HEK293 (cell line): ENCODE data around the gene CCDC88C.

Source experiments
- CTCF ChIA-PET: fragments of 350-600 bp; formaldehyde crosslinking; extraction: SDS; loops from one replicate; lab custom pipeline; 2021; ENCODE audit warnings: antibody characterized with exemption; lab: Yijun Ruan, JAX
- POLR2A ChIA-PET: fragments of 300-600 bp; formaldehyde crosslinking; extraction: SDS; loops from one replicate; lab custom pipeline; 2020; ENCODE audit warnings: antibody characterized with exemption, inconsistent platforms; lab: Yijun Ruan, JAX
- H3K27ac ChIP-seq: fragments of 200-500 bp; sonication (Bioruptor generic); 2 replicates; pipeline ENCODE4 v1.5.1; 2014; ENCODE audit warnings: low read depth, low read length, control low read depth, inconsistent platforms; ENCODE audit errors: extremely low read depth
- H3K36me3 ChIP-seq, 2 experiments: fragments of 200-500 bp in 1 of 2; sonication (Bioruptor generic) in 1 of 2; 1 replicate in 1 of 2; 2 replicates in 1 of 2; pipeline ENCODE4 v1.5.1; 2014 to 2017; ENCODE audit warnings: inconsistent platforms in 2 of 2, low read length in 2 of 2; ENCODE audit not compliant: control insufficient read depth in 2 of 2, insufficient read depth in 1 of 2
- H3K4me1 ChIP-seq: fragments of 200-500 bp; sonication (Bioruptor generic); 2 replicates; pipeline ENCODE4 v1.5.1; 2014; ENCODE audit warnings: mild to moderate bottlenecking, low read length, inconsistent platforms; ENCODE audit not compliant: control insufficient read depth, insufficient read depth
- H3K4me3 ChIP-seq: 2 replicates; pipeline ENCODE4 v1.5.1; 2011; ENCODE audit warnings: low read depth, mild to moderate bottlenecking, control low read depth, low read length, moderate library complexity
- H3K9me3 ChIP-seq: fragments of 200-500 bp; sonication (Bioruptor generic); 2 replicates; pipeline ENCODE4 v1.5.1; 2014; ENCODE audit warnings: low read depth, low read length, inconsistent platforms; ENCODE audit not compliant: control insufficient read depth, insufficient read depth
- BCL11B ChIP-seq: fragments of 450-650 bp; formaldehyde crosslinking; IDR thresholded peaks from 2 replicates; pipeline ENCODE4 v1.5.1; 2016; ENCODE audit warnings: low read depth, missing biosample characterization, missing genetic modification characterization
- GLI2 ChIP-seq: fragments of 450-650 bp; formaldehyde crosslinking; IDR thresholded peaks from 2 replicates; pipeline ENCODE4; 2017; ENCODE audit warnings: missing biosample characterization, missing genetic modification characterization, low read depth, borderline replicate concordance
- GLIS1 ChIP-seq: fragments of 450-650 bp; formaldehyde crosslinking; IDR thresholded peaks from 2 replicates; pipeline ENCODE4 v1.5.1; 2016; ENCODE audit warnings: missing biosample characterization, missing genetic modification characterization
- KLF16 ChIP-seq: fragments of 450-650 bp; formaldehyde crosslinking; IDR thresholded peaks from 2 replicates; pipeline ENCODE4 v1.5.1; 2017; ENCODE audit warnings: missing biosample characterization, missing genetic modification characterization
- PRDM1 ChIP-seq: fragments of 450-650 bp; formaldehyde crosslinking; IDR thresholded peaks from 2 replicates; pipeline ENCODE4; 2016; ENCODE audit warnings: missing biosample characterization, missing genetic modification characterization
- RBAK ChIP-seq: fragments of 450-650 bp; formaldehyde crosslinking; IDR thresholded peaks from 2 replicates; pipeline ENCODE4 v1.5.1; 2016; ENCODE audit warnings: missing biosample characterization, missing genetic modification characterization
- SCRT2 ChIP-seq: fragments of 450-650 bp; formaldehyde crosslinking; IDR thresholded peaks from 2 replicates; pipeline ENCODE4 v1.5.1; 2016; ENCODE audit warnings: missing biosample characterization, missing genetic modification characterization
- ZBTB1 ChIP-seq: fragments of 450-650 bp; formaldehyde crosslinking; IDR thresholded peaks from 2 replicates; pipeline ENCODE4 v1.5.1; 2016; ENCODE audit warnings: missing biosample characterization, missing genetic modification characterization
- ZBTB10 ChIP-seq: fragments of 450-650 bp; formaldehyde crosslinking; IDR thresholded peaks from 2 replicates; pipeline ENCODE4 v1.5.1; 2016; ENCODE audit warnings: missing biosample characterization, missing genetic modification characterization
- ZBTB21 ChIP-seq: fragments of 450-650 bp; formaldehyde crosslinking; IDR thresholded peaks from 2 replicates; pipeline ENCODE4 v1.5.1; 2017; ENCODE audit warnings: missing biosample characterization, missing genetic modification characterization
- ZIC2 ChIP-seq: fragments of 450-650 bp; formaldehyde crosslinking; IDR thresholded peaks from 2 replicates; pipeline ENCODE4 v1.5.1; 2016; ENCODE audit warnings: missing biosample characterization, missing genetic modification characterization
- ZNF112 ChIP-seq: fragments of 450-650 bp; formaldehyde crosslinking; IDR thresholded peaks from 2 replicates; pipeline ENCODE4 v1.5.0; 2017; ENCODE audit warnings: missing biosample characterization, missing genetic modification characterization
- ZNF24 ChIP-seq: fragments of 450-650 bp; formaldehyde crosslinking; IDR thresholded peaks from 2 replicates; pipeline ENCODE4 v1.5.1; 2016; ENCODE audit warnings: missing biosample characterization, missing genetic modification characterization
- ZNF350 ChIP-seq: fragments of 450-650 bp; formaldehyde crosslinking; IDR thresholded peaks from 2 replicates; pipeline ENCODE4 v1.5.0; 2017; ENCODE audit warnings: missing biosample characterization, mild to moderate bottlenecking, missing genetic modification characterization
- ZNF670 ChIP-seq: fragments of 450-650 bp; formaldehyde crosslinking; IDR thresholded peaks from 2 replicates; pipeline ENCODE4 v1.5.1; 2016; ENCODE audit warnings: missing biosample characterization, missing genetic modification characterization, low read depth
- ZNF701 ChIP-seq: fragments of 450-650 bp; formaldehyde crosslinking; IDR thresholded peaks from 2 replicates; pipeline ENCODE4 v1.5.1; 2016; ENCODE audit warnings: missing biosample characterization, missing genetic modification characterization
- ZSCAN30 ChIP-seq: fragments of 450-650 bp; IDR thresholded peaks from 2 replicates; pipeline ENCODE4 v1.5.1; 2018; ENCODE audit warnings: missing biosample characterization, mild to moderate bottlenecking, missing genetic modification characterization, moderate library complexity
- ZXDB ChIP-seq: fragments of 450-650 bp; formaldehyde crosslinking; IDR thresholded peaks from 2 replicates; pipeline ENCODE4 v1.5.1; 2016; ENCODE audit warnings: missing biosample characterization, missing genetic modification characterization
- TF ChIP-seq, protein P1 (sequence below): fragments of 450-650 bp; formaldehyde crosslinking; IDR thresholded peaks from 2 replicates; pipeline ENCODE4 v1.5.1; 2017; ENCODE audit warnings: missing biosample characterization, missing genetic modification characterization
- TF ChIP-seq, protein P2 (sequence below): fragments of 450-650 bp; IDR thresholded peaks from 2 replicates; pipeline ENCODE4 v1.5.1; 2018; ENCODE audit warnings: missing biosample characterization, mild to moderate bottlenecking, missing genetic modification characterization
- TF ChIP-seq, protein P3 (sequence below): fragments of 450-650 bp; formaldehyde crosslinking; IDR thresholded peaks from 2 replicates; pipeline ENCODE4 v1.5.1; 2016; ENCODE audit warnings: missing biosample characterization, missing genetic modification characterization, borderline replicate concordance
- TF ChIP-seq, protein P4 (sequence below): IDR thresholded peaks from 2 replicates; pipeline ENCODE4 v1.6.1; 2011; ENCODE audit warnings: mild to moderate bottlenecking, low read depth, low read length, borderline replicate concordance
- TF ChIP-seq, protein P5 (sequence below): fragments of 450-650 bp; formaldehyde crosslinking; IDR thresholded peaks from 2 replicates; pipeline ENCODE4 v1.5.1; 2017; ENCODE audit warnings: missing biosample characterization, mild to moderate bottlenecking, missing genetic modification characterization, moderate library complexity
- TF ChIP-seq, protein P6 (sequence below): fragments of 450-650 bp; formaldehyde crosslinking; IDR thresholded peaks from 2 replicates; pipeline ENCODE4 v1.5.1; 2016; ENCODE audit warnings: missing biosample characterization, missing genetic modification characterization, low read depth

CCDC88C gene

GRCh38 chr14:91244501-91244901 lies 173.1 kb downstream of the CCDC88C start, which contains the start of gene GPR68:
TSS of gene GPR68 (minus strand) at chr14:91244704. CDS start at chr14:91235050, 9,654 bp downstream.
- Histone ChIP-seq H3K9me3 (no peaks in the 10 kb centered on the region), H3K36me3 (no peaks in the 10 kb centered on the region), H3K4me1 (no peaks in the 10 kb centered on the region), H3K4me3 (no peak within 1 kb of the TSS), H3K27ac (no peak within 1 kb of the TSS)
- POLR2A ChIA-PET = interaction anchor here (0.7 kb wide), 1 partner anchor 47 kb away, joined by 3 read pairs; no protein-coding TSS in a partner anchor
- CTCF ChIA-PET = interaction anchor here (0.6 to 1.2 kb wide), 3 partner anchors 8 to 89 kb away, joined by 3 to 6 read pairs (median 3); no protein-coding TSS in a partner anchor
- TF ChIP-seq, protein P1, sequence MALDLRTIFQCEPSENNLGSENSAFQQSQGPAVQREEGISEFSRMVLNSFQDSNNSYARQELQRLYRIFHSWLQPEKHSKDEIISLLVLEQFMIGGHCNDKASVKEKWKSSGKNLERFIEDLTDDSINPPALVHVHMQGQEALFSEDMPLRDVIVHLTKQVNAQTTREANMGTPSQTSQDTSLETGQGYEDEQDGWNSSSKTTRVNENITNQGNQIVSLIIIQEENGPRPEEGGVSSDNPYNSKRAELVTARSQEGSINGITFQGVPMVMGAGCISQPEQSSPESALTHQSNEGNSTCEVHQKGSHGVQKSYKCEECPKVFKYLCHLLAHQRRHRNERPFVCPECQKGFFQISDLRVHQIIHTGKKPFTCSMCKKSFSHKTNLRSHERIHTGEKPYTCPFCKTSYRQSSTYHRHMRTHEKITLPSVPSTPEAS = no peak
- TF ChIP-seq RBAK (tag by site-specific recombination) (no peak), ZNF24 (no peak), ZXDB (tag by site-specific recombination) (no peak), ZBTB1 (no peak), GLIS1 (peak; percentile 37; the same call in 1 of the 2 replicates), ZSCAN30 (no peak), ZIC2 (peak; percentile 93), ZNF350 (tag by site-specific recombination) (no peak), BCL11B (tag by site-specific recombination) (no peak)
- TF ChIP-seq, protein P2, sequence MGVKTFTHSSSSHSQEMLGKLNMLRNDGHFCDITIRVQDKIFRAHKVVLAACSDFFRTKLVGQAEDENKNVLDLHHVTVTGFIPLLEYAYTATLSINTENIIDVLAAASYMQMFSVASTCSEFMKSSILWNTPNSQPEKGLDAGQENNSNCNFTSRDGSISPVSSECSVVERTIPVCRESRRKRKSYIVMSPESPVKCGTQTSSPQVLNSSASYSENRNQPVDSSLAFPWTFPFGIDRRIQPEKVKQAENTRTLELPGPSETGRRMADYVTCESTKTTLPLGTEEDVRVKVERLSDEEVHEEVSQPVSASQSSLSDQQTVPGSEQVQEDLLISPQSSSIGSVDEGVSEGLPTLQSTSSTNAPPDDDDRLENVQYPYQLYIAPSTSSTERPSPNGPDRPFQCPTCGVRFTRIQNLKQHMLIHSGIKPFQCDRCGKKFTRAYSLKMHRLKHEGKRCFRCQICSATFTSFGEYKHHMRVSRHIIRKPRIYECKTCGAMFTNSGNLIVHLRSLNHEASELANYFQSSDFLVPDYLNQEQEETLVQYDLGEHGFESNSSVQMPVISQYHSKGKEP (tag by site-specific recombination) = no peak
- TF ChIP-seq, protein P3, sequence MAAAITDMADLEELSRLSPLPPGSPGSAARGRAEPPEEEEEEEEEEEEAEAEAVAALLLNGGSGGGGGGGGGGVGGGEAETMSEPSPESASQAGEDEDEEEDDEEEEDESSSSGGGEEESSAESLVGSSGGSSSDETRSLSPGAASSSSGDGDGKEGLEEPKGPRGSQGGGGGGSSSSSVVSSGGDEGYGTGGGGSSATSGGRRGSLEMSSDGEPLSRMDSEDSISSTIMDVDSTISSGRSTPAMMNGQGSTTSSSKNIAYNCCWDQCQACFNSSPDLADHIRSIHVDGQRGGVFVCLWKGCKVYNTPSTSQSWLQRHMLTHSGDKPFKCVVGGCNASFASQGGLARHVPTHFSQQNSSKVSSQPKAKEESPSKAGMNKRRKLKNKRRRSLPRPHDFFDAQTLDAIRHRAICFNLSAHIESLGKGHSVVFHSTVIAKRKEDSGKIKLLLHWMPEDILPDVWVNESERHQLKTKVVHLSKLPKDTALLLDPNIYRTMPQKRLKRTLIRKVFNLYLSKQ (tag by site-specific recombination) = no peak

DNA sequence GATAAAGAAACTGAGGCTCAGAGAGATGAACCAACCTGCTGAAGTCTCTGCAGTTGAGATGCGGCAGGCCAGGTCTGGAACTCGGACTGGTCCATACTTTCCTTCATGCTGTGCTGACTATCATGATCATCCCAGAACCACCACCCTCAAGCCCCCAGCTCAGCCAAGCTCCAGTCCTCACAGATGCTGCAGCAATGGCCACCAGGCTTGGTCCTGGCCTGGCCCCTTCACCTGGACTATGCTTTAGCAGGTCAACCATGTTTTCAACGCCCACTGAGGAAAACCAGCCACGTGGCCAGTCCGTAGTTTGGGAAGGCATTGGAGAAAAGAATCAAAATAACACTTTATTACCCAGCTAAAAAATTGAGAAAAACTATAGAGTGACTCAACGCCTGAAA lies 174.5 kb downstream of the CCDC88C start:
- POLR2A ChIA-PET = interaction anchor here (0.5 kb wide), 1 partner anchor 19 kb away, joined by 6 read pairs; no protein-coding TSS in a partner anchor
- H3K4me1 ChIP-seq = no peaks in the 10 kb centered on the region
- TF ChIP-seq, protein P4, sequence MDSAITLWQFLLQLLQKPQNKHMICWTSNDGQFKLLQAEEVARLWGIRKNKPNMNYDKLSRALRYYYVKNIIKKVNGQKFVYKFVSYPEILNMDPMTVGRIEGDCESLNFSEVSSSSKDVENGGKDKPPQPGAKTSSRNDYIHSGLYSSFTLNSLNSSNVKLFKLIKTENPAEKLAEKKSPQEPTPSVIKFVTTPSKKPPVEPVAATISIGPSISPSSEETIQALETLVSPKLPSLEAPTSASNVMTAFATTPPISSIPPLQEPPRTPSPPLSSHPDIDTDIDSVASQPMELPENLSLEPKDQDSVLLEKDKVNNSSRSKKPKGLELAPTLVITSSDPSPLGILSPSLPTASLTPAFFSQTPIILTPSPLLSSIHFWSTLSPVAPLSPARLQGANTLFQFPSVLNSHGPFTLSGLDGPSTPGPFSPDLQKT = no peak
- TF ChIP-seq KLF16 (tag by site-specific recombination) = no peak
- TF ChIP-seq GLI2 (tag by site-specific recombination) = no peak
- no peak for TF ChIP-seq ZNF701 (tag by site-specific recombination)
- TF ChIP-seq, protein P5, sequence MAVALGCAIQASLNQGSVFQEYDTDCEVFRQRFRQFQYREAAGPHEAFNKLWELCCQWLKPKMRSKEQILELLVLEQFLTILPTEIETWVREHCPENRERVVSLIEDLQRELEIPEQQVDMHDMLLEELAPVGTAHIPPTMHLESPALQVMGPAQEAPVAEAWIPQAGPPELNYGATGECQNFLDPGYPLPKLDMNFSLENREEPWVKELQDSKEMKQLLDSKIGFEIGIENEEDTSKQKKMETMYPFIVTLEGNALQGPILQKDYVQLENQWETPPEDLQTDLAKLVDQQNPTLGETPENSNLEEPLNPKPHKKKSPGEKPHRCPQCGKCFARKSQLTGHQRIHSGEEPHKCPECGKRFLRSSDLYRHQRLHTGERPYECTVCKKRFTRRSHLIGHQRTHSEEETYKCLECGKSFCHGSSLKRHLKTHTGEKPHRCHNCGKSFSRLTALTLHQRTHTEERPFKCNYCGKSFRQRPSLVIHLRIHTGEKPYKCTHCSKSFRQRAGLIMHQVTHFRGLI (tag by site-specific recombination) = no peak
- TF ChIP-seq ZBTB10 = no peak
- TF ChIP-seq ZNF670 (tag by site-specific recombination) = no peak
- TF ChIP-seq SCRT2 (tag by site-specific recombination) = no peak
- TF ChIP-seq ZBTB21 = no peak
- TF ChIP-seq, protein P6, sequence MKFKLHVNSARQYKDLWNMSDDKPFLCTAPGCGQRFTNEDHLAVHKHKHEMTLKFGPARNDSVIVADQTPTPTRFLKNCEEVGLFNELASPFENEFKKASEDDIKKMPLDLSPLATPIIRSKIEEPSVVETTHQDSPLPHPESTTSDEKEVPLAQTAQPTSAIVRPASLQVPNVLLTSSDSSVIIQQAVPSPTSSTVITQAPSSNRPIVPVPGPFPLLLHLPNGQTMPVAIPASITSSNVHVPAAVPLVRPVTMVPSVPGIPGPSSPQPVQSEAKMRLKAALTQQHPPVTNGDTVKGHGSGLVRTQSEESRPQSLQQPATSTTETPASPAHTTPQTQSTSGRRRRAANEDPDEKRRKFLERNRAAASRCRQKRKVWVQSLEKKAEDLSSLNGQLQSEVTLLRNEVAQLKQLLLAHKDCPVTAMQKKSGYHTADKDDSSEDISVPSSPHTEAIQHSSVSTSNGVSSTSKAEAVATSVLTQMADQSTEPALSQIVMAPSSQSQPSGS (tag by site-specific recombination) = no peak
- no peak for TF ChIP-seq ZNF112 (tag by site-specific recombination)
- TF ChIP-seq PRDM1 (tag by site-specific recombination) = no peak

More for the DNA sequence above, 174.5 kb downstream of the CCDC88C start:
- Histone ChIP-seq H3K4me3 (no peak overlapping the region), H3K36me3 (no peaks in the 10 kb centered on the region), H3K9me3 (no peaks in the 10 kb centered on the region), H3K27ac (no peak overlapping the region)
- CTCF ChIA-PET = interaction anchor here (0.5 to 1.1 kb wide), 2 partner anchors 66 to 340 kb away, joined by 3 read pairs; no protein-coding TSS in a partner anchor
